GM18951 (cell line): ENCODE data around the gene TWF2.
"Not testable (repeated sequence)": the region's sequence is repeated elsewhere in the genome, so short reads cannot be mapped to it uniquely, and the experiment has no call there.

Experiments
- POLR2A ChIP-seq: IDR thresholded peaks from 4 replicates; pipeline ENCODE4 v1.6.1; 2011; ENCODE audit warnings: mild to moderate bottlenecking; ENCODE audit not compliant: insufficient read length, insufficient read depth; ENCODE audit errors: extremely low read depth
- in situ Hi-C: fragments of 300-500 bp; cut with MboI; formaldehyde crosslinking; loops from one replicate; pipeline ENCODE4 v1.12.0; 2022; ENCODE audit warnings: low sequenced_read_pairs, mixed read lengths, inconsistent platforms; ENCODE audit not compliant: unreplicated experiment

The TWF2 gene

DNA sequence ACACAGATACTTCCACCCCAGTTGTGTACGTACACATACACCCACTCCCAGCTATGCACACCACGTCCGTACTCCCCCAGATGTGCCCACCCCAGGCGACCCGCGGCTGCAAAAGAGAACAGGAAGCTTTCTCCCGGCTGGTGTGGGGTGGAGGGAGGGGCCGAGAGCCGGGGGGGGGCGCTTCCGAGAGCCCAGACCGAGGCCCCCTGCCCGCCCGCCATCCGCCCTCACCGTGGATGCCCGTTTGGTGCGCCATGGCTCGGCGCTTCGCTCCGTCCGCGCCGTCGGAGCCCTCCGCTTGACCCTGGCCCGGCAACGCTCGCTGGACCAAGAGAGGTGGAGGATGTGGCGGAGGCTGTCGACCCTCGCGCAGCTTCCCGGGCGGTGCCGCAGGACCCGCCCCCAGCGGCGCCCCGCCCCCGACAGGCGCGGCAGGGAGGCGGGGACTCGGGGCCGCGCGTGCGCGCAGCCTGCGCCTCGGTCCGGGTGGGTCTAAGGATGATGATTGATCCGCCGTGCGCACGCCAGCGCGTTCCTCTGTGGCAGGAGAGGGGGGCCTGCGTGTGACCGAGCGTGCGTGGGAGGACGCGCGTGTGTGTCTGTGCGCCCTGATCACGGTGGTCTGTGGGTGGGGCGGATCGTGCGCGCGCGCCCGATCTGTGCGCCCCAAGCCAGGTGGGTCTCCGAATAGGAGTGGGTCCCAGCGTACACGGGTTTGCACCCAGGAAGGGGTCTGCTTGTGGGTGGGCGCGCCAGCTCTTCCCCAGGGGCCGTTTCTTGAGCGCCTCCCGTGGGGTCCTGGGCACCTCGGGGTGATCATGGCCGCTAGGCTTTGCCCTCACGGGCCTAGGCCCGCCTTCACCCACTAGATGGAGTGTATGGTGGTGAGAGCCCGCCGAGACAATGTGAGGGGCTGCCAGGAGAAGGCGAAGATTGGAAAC is at the start of gene TWF2:
TWF2 (minus strand) TSS at position 398 of the 941 bp plus-strand sequence; CDS start at position 256, 142 bp downstream.
- in situ Hi-C loops: no loop called here
- TF ChIP-seq POLR2A: peak; percentile 94

DNA sequence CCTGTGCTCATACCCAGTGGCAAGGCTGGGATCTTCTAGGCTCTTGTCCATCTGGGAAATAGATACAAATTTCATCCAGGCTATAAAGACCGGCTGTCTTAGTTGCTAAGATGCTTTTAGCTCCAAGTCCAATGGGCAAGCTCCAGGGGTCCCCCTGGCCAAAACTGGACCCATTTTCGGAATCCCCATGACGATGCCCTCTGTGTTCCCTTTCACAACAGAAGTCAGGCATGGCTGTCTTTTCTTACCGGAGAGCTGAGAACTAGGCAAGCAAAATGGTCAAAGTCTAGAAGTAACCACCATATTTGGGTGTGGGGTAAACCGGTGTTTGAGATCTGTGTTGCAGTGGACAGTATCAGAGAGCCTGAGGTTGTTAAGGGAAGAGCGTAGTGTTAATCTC is 49.7 kb upstream of the TWF2 start:
- in situ Hi-C loops: no loop called here
- no peak for TF ChIP-seq POLR2A

DNA sequence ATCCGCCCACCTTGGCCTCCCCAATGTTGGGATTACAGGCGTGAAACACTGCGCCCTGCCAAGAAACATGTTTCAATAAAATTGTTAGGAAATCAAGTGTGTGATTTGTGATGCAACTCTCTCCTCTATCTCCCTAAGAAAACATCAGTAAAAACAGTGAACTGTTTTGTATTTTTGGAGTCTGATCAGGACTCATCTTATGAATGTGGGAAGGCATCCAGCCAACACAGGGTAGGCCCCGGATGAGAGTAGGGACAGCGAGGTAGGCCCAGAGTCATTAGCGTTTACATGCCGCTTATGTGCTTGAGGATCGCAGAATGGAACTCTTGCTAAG is 47.8 kb upstream of the TWF2 start:
- in situ Hi-C loops: no loop called here
- TF ChIP-seq POLR2A: no peak

DNA sequence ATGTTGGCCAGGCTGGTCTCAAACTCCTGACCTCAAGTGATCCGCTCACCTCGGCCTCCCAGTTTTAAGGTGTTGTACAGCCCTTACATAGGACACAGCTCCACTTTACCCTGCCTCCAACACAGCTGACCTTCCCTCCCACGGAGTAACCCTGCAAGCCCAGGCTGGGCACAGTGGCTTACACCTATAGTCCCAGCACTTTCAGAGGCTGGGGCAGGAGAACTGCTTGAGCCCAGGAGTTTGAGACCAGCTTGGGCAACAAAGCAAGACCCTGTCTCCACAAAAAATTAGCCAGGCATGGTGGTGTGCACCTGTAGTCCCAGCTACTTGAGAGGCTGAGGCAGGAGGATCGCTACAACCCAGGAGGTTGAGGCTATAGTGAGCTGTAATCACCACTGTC is 45.1 kb upstream of the TWF2 start:
- in situ Hi-C loops: not testable (repeated sequence)

DNA sequence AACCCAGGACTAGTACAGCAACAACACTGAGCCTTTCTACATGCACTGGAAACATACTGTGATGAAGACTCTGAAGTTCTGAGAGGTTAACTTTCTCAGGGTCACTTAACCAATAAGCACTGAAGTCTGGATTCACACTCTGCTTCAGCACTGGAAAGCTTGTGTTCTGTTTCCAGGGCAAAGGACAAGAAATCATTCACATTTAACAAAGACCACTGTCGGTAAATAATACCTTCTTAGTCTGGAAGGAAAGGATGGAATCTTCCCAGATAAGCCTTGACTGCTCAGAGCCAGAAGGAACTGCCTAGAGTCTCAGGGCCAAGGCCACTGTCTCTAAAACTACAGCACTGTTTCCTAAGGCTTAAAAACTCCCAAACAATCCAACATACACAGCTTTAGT is 44.3 kb upstream of the TWF2 start:
- in situ Hi-C loops: no loop called here
- no peak for TF ChIP-seq POLR2A

DNA sequence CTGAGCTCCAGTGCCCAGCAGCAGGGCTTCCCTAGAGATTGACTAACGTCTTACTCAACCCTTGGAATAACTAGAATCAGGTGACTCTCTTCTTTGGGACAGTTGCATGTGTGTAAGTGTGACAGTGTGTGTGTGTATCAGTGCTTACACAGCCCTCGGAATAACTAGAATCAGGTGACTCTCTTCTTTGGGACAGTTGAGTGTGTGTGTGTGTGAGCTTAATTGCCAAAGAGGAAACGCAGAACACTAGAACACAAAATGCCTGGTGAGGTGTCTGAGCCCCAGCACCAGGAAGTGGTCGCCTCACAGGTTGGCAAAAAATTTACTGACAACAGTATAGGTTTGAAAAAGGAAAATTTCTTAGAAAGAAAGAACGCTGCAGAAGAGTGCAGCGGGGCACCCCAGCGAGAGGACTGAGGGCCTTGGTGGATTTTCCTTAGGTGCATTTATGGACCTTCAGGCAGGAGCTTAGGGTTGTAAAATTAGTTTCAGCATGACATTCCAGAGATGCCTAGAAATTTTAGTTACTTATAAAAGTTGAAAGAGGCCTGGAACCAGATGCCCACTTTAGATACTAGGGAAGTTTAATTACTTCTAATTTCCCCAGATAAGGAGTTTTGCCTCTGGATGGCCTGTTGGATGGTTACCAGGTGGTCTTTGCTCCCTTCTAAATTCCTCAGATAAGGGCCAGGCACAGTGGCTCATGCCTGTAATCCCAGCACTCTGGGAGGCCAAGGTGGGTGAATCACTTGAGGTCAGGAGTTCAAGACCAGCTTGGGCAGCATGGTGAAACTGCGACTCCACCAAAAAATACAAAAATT is 43.2 kb upstream of the TWF2 start:
- in situ Hi-C loops: no loop called here
- no peak for TF ChIP-seq POLR2A

DNA sequence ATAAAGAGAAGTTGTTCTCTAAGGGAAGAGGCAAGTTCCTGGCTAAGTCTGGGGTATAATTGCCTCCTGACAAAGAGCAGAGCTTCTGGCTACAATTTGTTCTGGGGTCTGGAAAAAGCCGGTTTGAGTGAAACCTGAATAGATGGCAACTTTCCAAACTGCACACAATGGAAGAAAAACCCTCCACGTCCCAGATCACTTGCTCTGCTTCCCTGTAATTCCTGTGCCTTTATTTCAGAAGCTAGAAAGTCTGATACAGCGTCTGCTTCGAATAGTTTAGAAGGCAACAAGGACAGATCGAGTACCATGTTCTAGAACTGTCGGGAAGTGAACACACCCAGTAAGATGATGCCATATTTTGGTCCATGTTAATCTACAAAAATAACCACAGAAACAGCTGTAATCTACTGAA is 41.1 kb upstream of the TWF2 start:
- no peak for TF ChIP-seq POLR2A
- in situ Hi-C loops: no loop called here

DNA sequence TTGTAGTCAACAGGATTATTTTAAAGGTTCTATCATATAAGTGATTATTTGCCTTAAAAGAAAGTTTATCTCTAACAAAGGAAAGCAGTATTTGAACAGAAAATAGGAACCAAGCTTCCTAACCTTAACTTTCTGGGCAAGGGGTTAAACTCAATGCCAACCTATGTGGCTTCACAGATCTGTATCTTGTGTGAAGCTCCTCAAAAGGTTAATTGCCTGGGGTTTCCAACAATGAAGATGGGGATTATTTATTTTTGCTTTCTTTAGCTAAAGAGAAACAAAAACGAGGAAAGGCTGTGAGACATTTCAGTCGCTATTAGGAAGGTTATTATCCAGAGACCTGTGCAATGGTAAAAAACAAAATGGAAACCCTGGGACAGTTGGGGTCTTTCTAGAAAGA is 40.6 kb upstream of the TWF2 start:
- no peak for TF ChIP-seq POLR2A
- in situ Hi-C loops: no loop called here

DNA sequence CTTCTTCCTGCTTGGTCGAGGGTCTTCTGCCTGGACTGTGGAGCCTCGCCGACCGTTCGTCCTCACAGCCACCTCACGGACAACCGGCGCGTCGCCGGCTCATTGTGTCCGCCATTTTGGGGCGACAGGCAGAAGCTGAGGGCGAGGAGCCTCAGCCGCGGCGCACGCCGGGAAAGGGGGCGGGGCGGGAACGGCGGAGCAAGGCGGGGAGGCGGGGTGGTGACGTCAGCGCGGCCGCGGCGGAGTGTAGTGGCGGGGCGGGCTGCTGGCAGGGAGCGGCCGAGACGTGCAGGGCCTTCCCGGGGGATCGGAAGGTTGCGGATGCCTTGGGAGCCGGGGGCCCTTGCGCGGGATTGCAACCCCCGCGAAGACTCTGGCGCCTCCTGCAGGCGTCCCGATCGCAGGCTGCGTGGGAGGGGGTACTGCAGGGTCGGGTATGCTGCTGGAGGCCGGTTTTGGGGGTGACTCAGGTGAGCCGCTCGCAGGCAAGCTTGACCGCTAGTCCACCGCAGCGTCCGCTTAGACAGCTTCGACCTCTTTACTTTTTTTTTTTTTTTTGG is 39.6 kb upstream of the TWF2 start, which contains the start of gene WDR82:
WDR82 (minus strand) TSS at position 140 of the 560 bp plus-strand sequence. CDS start 288 bp downstream, outside the sequence.
- peak; percentile 95 for TF ChIP-seq POLR2A
- in situ Hi-C loops: no loop called here

DNA sequence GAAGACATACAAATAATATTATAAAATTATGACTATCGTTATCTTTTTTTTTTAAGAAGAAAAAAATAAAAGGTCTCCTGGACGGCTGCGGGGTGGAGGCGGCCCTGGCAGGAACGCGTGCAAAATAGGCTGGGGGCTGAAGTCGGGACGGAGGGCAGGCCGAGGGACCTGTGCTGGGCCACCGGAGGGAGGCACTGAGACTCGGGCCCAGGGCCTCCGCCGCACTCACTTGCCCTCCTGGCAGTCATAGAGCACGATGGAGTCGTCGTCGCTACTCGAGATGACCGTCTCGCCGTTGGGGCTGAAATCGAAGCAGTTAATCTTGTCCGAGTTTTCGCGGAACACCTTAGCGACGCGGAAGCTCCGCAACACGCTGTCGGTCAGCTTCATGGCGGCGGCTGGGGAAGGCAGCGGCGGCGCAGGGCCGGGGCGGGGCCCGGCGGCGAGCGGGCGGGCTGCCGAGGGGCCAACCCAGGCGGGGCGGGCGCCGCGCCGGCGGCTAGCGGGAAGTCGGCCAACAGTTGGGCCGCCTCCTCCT is 39.1 kb upstream of the TWF2 start:
- TF ChIP-seq POLR2A: peak; percentile 0
- in situ Hi-C loops: no loop called here

DNA sequence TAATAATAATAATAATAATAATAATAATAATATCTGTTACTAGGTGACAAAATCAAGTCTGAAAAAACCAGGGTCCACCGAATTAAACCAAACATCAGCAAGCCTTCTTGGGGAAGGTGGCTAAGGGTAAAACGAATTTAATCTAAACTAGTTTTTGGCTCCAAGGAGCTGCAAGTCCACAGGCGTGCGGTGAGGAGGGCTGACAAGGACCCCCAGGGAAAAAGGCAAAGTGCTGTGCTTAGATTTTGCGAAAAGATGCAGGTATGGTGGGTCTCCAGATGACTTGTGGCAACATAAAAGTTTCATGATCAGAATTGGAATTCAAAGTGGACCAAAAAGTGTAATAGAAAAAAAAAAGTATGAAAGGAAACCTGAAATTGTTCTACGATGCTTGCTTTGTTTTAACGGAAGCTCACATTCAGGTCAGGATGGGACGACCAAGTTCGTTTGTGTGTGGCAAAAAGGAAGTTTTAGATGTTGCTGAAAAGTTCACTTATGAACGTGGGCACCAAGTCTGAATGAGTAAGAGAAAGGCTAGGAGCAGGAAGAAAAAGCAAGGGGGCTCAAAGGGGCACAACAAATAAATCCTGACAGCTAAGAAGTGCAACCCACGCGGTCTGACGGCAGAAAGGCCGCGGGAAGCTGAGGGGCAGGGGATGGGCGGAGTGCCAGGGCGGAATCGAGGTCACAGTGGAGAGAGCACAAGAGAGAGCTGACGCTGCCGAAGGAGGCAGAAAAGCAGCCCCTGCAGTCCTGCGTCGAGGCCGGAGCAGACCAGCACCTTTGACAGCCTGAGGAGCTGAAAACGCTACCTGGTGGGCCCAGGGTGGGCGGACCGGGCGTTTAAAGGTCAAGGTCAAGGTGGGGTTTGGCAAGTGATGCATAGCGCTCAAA is 38.4 kb upstream of the TWF2 start:
- peak; percentile 64 for TF ChIP-seq POLR2A
- in situ Hi-C loops: no loop called here

DNA sequence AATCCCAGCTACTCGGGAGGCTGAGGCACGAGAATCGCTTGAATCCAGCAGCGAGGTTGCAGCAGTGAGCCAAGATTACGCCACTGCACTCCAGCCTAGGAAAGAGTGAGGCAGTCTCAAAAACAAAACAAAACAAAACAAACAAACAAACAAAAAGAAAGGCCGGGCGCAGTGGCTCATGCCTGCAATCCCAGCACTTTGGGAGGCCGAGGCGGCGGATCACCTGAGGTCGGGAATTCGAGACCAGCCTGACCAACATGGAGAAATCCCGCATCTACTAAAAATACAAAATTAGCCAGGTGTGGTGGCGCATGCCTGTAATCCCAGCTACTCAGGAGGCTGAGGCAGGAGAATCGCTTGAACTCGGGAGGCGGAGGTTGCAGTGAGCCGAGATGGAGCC is 35.8 kb upstream of the TWF2 start:
- in situ Hi-C loops: not testable (repeated sequence)
